T-helper 2 cell (primary cell): Measurements from ENCODE around the gene RIPOR3.
"Not testable (repeated sequence)": the region's sequence is repeated elsewhere in the genome, so short reads cannot be mapped to it uniquely, and the experiment has no call there.

Experiments
- DNase-seq, 5 experiments: peaks; one replicate each; pipeline versions ENCODE4 v3.0.0 to v3.0.0-alpha.2; 2012 to 2022

The RIPOR3 gene

DNA sequence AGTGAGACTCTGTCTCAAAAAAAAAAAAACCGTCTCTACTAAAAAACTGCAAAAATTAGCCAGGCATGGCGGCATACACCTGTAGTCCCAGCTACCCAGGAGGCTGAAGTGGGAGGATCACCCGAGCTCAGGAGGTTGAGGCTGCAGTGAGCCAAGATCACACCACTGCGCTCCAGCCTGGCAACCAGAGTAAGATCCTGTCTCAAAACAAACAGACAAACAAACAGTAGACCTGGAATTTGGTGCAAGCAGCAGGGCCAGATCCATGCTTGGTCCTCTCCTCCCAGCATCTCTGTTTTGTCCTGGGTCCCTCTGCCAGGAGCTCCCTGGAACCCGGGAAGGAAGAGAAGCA, 11.6 kb downstream of the RIPOR3 start:
- DNase-seq: no peak

DNA sequence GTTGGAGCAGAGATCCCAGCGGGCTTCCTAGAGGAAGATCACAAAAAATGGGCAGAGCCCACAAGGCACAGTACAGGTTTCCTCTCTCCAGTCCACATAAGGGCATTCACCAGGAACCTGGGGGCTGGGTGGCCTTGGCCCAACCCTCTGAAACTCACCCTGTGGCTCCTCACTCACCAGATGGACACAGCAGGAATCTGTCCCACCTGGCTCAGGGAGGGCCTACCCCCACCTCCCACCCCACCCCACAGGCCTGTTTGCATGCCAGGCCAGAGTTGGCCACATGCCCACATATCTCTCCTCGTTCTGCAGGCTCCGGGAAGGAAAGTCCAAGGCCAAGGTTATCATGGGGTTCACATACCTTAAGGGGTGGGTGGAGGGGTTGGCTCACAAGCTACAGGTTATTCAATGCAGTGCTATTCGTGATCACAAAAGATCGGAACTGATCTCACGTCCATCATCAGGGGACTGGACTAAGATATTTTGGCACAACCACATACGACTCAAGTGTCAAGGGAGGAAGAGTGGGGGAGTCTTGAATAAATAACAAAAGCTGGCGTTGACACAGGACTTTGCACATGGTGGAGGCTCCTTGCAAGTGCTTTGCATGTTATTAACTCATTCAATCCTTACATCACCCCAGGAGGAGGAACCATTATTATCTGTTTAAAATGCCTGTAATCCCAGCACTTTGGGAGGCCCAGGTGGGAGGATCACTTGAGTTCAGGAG, 13.0 kb downstream of the RIPOR3 start:
- no peak for DNase-seq

DNA sequence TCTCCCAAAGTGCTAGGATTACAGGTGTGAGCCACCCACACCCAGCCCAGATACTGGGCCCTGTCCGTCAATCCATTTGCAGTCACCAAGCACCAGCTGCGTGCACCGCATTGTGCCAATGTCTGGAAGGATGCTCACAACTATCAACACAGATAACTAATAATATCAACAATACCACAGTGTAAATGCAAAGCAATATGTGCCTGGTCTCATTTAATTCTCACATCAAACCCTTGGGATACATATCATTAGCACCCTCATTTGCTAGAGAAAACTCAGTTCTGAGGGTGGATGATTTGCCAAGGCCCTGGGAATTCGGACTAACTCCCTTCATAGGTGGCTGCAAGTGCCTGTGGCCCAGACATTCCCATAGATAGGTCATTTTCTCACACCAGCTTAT, 14.5 kb downstream of the RIPOR3 start:
- DNase-seq: no peak

DNA sequence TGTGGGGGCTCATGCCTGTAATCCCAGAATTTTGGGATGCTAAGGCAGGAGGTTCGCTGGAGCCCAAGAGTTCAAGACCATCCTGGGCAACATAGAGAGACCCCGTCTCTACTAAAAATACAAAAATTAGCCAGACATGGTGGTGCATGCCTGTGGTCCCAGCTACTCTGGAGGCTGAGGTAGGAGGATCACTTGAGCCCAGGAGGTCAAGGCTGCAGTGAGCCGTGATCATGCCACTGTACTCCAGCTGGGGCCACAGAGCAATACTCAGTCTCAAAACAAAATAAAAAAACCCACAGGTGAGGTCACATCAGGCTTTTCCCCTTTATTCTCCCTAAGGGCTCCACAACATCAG, 15.0 kb downstream of the RIPOR3 start:
- not testable (repeated sequence) for DNase-seq

DNA sequence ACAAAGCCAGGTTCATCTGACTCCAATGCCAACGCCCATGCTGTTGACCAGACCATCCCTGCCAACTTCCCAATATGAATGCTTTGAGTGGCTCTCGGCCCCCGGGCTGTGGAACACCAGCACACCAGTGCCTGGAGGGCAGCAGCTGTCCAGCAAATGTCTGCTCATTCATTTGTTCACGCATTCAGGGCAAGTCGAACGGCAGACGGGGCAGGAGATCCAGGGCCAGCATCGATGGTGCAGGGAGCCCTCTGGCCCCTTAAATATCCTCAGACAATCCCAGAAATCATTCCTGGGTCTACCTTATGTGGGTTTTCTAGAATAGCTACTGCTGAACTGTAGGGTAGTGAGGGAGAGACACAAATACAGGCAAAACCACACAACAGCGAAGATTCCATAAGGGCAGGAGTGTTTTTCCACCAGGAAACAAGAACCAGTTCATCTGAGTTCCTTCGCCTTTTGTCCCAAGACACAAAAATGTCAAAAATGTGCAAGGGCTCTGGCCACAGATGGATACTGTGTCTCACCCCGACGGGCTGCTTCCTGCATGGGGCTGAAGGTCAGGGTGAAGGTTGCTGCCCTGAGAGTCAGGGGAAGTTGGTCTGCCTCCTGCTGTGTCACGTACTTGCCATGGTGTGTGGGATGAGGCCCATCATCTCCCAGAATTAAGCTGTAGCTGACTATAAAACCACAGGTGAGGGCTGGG, 15.5 kb downstream of the RIPOR3 start:
- no peak for DNase-seq

DNA sequence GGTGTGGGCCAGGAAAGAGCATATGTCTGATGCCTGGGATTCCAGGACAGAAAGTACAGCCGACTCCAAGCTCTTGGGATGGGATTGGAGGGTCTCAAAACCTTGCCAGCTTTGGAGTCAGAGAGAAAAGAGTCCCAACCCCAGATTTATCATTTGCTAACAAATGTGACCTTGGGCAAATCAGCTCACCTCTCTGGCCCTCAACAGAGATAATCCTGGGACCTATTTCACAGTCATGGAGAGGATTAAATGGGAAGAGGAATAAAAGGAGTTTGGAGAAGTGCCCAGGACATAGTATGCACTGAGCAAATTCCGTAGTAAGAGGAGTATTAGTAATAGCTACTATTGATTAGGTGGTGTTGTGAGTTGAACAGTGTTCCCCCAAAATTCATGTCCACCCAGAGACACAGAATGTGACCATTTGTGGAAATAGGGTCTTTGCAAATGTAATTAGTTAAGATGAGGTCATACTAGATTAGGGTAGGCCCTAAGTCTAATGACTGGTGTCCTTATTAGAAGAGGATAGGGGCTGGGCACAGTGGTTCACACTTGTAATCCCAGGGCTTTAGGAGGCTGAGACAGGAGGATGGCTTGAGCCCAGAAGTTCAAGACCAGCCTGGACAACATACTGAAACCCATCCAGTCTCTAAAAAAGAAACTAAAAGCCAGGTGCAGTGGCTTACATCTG, 17.1 kb downstream of the RIPOR3 start:
- no peak for DNase-seq

DNA sequence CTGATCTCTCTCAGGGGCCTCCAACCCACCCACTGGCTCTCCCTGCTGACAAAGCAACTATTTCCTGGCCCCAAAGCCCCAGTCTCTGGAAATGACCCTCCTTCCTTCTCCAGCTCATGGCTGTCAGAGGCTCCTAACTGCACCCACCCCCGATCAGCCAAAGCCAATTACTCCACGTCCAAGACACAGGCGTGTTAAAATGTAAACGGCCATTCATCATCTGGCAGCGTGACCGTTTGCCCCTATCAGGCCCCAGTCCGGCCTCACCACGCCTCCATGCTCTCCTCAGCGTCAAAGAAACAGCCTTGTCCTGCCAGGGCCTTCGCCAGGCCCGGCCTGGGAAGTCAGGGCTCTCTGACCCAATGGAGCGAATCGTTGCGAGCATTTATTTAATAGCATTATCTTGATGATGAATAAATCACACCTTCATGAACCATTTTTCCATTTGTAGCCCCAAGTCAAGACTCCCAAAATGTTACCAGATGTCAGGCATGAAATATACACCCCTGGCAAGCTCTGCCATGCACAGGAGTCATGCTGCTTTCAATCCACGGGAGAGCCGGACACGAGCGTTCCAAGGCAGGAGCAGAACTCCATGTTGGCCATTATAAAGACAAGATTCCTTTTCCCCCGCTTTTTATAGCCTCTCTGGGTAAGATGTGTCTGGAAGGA, 17.7 kb downstream of the RIPOR3 start:
- no peak for DNase-seq

DNA sequence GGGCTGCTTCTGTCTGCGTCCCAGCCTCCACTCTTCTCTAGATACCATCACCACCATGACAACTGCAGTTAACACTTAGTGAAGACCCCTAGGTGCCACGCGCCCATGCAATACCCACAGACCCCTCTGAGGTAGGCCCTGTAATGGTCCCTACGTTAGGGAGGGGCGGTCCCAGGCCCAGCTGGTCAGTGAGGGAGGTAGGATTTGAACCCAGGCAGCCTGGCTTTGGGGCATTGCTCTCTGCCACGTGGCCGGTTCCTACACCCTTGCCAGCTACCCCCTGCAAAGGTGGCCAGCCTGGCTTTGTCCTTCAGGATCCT, 18.2 kb downstream of the RIPOR3 start:
- DNase-seq: no peak

DNA sequence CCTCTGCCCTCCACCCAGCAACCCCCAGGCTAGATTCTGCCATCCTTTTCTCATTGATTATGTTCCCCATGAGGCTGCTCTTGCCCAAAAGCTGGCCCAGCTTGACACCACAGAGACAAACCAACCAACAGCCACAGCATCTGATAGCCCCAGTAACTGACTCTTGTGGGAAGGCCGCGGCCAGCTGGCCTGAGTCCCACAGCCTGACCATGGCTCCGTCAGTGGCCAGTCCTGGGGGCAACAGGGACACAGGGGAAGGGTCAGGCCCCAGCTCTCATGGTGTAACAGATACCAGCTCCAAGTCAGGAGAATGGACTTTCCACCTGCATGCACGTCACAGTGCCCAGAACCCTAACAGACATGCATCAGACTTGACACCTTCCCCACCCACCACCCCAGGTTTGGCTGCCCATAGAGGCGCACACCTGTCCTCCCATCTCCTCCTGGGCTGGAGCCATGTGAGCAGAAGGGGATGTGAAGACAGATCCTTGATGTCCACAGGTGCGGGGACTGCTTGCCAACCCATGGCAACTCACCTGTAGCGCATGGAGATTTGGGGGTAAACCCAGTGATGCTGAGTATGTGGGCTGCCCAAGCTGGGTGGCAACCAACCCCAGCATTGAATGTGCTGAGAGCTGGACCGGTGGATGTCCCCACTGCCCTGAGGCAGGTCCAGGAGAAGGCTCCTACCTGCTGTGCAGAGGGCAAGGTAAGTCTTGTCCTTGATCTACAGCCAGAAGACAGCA, 18.8 kb downstream of the RIPOR3 start:
- DNase-seq: no peak

DNA sequence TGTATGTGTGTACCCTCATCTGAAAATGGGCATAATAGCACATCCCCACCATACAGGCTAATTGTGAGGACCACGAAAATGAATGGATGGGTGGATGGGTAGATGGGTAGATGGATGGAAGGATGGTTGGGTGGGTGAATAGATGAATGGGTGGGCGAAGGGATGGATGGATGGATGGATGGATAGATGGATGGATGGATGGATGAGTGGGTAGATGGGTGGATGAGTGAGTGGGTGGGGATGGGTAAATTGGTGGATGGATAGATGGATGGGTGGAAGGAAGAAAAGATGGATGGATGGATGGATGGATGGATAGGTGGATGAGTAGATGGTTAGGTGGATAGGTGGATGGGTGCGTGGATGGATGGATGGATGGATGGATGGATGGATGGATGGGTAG, 19.7 kb downstream of the RIPOR3 start:
- no peak for DNase-seq

DNA sequence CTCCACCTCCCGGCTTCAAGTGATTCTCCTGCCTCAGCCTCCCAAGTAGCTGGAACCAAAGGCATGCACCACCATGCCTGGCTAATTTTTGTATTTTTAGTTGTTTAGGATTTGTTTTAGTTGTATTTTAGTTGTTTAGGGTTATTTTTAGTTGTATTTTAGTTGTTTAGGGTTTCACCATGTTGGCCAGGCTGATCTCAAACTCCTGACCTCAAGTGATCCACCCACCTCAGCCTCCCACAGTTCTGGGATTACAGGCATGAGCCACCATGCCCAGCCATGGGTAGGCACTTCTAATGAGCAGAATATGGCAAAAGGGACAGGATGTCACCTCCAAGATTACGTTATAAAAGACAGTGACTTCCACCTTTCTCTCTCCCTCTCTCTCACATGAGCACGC, 20.3 kb downstream of the RIPOR3 start:
- DNase-seq: not testable (repeated sequence)

DNA sequence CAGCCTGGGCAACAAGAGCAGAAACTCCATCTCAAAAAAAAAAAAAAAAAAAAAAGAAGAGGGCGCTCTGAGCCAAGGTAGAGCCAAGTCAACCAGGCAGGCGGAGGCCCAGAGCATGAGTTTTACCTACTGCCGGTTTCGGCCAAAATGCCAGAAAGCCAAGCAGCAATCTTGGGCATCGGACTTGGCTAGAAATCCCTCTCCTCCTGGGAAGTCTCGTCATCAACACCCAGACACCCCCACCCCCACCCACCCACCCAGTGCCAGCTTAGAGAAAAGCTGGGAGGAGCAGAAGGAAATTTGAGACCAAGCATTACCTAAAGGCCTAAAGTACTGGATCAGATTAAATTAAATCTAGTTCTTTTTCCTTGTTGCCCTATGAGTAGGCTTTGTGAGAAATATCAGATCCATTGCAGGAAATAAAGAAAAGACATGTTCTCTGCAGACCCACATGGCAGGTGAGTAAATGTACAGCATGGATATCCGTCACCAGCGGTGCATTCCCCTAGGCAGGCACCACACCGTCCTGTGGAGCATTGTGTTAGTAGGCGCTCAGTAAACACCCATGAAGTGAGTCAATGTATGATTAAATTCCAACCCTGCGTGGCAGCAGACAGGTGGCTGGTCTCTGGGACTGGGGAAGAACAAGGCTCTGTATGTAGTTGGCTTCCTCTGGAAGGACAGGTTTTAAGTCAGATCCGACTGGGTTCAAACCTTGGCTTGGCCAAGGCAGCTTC, 21.0 kb downstream of the RIPOR3 start:
- no peak for DNase-seq

DNA sequence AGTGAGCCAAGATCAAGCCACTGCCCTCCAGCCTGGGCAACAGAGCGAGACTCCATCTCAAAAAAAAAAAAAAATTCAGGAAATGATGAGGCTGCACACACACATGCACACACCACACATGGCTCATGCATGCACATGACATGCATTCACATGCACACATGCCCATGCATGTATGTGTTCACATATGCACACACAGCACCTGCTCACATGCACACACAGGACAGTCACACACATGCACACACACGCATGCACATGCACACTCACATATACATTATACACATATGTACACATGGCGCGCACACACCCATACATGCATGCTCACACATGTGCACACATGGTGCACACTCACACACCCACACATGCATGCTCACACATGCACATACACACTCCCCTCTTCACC, 22.5 kb downstream of the RIPOR3 start:
- DNase-seq: no peak

DNA sequence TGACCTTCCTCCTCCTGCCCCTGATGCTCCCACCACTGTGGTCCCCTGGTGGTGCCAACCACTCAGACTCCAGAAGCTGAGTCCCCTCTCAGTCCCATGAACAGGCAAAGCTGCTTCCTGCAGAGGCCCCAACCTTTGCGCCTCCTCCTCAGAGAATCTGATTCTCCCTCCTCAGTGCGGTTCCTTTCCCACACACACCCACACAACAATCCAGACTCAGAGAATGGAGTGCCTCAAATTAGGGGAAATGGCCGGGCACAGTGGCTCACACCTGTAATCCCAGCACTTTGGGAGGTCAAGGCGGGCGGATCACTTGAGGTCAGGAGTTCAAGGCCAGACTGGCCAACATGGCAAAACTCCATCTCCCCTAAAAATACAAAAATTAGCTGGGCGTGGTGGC, 23.0 kb downstream of the RIPOR3 start:
- no peak for DNase-seq

DNA sequence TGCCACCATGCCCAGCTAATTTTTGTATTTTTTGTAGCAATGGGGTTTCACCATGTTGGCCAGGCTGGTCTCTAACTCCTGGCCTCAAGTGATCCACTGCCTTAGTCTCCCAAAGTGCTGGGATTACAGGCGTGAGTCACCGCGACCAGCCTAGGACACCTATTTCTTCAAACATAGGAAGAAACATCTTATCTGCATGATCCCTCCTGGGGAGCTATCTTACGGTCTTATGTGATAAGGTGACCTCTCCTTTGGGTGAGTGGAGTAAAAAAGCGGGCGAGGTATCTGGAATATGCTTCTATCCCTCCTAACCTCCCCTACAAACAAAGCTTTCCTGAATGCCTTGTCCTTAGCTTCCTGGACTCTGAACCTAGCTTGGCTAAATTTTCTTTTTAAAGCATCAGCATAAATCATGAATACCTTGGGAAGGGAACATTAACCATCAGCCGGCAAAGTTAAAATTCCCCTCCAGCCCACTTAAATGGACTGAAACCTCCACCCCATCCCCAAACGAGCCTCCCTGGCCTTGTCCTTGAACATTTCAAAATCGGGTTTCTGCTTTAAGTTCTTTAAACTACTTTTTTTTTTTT, 24.5 kb downstream of the RIPOR3 start:
- DNase-seq: no peak

DNA sequence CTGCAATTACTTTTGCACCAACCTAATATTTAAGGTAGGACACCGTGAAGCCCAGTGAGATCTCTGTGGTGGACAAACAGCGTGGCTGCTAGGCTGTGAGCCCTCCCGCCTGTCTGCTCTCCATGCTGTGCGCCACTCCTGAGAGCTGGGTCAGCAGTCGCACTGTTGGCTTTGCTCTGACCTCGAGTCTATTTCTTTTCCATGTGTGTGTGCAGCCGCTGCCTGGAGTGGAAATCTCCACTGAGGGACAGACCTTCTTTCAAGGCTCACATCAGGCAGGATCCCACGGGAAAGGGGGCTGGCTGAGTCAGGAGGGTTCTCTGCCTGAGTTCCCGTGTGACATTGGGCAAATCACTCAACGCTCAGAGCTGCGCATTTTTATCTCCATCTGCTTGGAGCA, 27.1 kb downstream of the RIPOR3 start:
- no peak for DNase-seq

DNA sequence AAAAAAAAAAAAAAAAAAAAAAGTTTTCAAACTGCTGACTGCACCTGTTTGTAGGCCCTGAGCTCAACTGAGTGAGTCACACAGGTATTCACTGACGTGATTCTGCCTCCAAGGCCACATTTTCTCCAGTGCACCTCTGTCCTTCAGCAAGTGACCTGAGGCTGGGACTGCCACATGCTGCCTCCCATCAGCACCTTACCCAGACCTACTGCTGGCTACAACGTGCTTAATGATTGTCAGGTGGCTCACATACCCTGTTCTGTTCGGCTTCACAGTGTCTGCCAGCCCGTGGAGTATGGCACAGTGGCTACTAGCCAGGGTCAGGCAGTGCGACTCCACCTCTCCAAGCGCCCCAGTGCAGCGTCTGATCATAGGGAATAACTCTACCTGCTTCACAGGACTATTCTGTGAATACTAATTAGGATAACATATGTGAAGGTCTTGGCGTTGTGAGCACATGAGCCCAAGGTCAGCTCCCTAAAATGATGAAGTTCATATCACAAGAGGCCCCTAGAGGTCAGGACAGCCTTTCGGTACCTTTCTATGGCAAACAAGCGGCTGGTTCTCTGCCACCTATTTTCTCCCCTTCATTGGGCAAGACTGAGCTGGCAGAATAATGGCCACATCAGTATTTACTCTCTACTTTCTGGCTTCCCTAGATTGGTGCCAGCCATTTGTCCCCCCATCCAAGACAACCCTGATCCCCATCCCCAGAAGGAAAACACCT, 28.1 kb downstream of the RIPOR3 start:
- peak in 1 of 5 experiments; percentile 16 for DNase-seq

DNA sequence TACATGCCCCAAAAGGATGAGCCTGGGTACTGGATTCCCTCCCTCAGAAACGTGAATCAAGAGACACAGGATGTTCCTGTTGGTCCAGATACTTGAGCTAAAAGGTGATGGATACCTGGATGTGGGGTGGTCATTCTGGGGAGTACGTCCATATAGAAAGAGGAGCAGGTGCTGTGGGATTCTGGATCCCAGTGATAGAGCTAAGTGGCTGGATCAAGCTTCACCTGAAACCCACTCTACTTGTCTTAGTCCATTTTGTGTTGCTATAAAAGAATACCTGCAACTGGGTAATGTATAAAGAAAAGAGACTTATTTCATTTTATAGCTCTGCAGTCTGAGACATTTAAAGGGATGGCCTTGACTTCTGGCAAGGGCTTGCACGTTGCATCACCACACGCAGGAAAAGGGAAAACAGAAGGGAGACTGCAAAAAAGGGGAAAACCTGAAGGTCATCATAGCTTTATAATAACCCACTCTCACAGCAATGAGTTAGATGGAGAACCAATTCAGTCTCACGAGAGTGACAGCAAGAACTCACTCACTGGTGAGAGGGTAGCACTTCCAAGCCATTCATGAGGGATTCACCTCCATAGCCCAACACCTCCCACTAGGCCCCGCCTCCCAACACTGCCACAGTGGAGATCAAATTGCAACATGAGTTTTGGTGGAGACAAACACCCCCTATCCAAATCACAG, 31.2 kb downstream of the RIPOR3 start:
- no peak for DNase-seq

DNA sequence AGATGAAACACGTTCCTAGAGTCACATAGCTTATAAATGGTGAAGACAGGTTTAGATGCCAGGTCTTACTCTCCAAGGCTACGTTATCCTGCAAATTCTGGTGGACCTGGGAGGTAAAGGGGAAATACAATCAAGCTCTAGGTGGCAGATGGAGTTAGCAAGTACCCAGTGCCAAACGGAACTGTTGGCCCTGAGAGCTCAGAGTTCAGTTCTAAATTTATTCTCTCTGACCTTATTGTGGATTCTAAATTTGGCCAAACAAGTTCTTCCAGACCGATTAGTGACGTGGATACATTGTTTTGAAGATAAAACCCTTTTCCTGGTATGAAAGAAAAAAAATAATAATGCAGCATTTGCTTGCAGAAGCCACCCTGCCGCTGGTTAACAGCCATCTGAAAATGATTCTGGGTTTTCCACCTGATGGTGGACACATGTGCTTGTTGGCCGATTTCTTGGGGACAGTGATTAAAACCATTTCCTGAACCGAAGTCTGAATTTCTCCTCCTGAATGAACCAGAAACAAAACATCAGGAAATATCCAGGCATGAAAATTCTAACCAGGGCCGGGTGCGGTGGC, 32.5 kb downstream of the RIPOR3 start:
- no peak for DNase-seq

DNA sequence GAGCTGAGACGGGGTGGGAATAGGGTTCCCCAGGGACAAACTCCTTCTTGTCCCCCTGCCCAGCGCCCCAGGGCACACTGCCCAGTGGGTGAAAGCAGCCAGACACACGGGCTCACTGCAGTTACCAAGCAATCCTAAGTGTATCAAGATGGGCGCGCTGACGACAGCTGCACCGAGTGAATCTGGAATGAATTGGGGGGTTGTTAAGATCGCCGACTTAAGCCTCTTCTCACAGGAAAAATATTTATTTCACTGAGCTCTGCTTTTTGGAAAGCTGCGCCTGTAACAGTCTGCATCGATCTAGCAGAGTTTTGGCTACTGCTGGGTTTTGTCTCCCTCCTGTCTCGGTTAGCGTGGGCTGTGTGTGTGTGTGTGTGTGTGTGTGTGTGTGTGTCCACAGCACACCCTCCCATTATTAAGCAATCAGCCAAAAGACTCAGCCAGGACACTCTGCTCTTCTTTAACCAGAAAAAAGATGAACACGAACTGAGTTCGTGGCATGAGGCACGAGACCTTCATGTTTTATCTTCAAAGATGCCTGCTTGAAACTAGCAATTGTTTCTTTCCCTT, 35.9 kb downstream of the RIPOR3 start:
- no peak for DNase-seq
